IPS-20b (cell line): ENCODE measurements around the gene UAP1.
"Not testable (repeated sequence)": the region's sequence is repeated elsewhere in the genome, so short reads cannot be mapped to it uniquely, and the experiment has no call there.

Experiments
- H3K27ac ChIP-seq: one replicate; pipeline ENCODE4 v1.5.1; 2013; ENCODE audit warnings: low read length
- H3K27me3 ChIP-seq: 2 replicates; pipeline ENCODE4 v1.6.1; 2013; ENCODE audit warnings: mild to moderate bottlenecking, low read length, inconsistent platforms; ENCODE audit not compliant: insufficient read depth
- H3K36me3 ChIP-seq: 2 replicates; pipeline ENCODE4 v1.6.1; 2013; ENCODE audit warnings: low read depth, mild to moderate bottlenecking, inconsistent platforms, low read length, moderate library complexity; ENCODE audit not compliant: insufficient read depth
- H3K4me1 ChIP-seq: 2 replicates; pipeline ENCODE4 v1.6.1; 2013; ENCODE audit warnings: mild to moderate bottlenecking, control low read depth, inconsistent platforms, low read length, moderate library complexity; ENCODE audit not compliant: insufficient read depth
- H3K4me3 ChIP-seq: 2 replicates; pipeline ENCODE4 v1.5.1; 2013; ENCODE audit warnings: mild to moderate bottlenecking, low read length, inconsistent platforms
- H3K9ac ChIP-seq: 2 replicates; pipeline ENCODE4 v1.6.1; 2013; ENCODE audit warnings: low read depth, mild to moderate bottlenecking, inconsistent platforms, low read length, moderate library complexity
- H3K9me3 ChIP-seq: 2 replicates; pipeline ENCODE4 v1.6.1; 2013; ENCODE audit warnings: mild to moderate bottlenecking, low read depth, low read length, inconsistent platforms; ENCODE audit not compliant: insufficient read depth

UAP1 gene

DNA sequence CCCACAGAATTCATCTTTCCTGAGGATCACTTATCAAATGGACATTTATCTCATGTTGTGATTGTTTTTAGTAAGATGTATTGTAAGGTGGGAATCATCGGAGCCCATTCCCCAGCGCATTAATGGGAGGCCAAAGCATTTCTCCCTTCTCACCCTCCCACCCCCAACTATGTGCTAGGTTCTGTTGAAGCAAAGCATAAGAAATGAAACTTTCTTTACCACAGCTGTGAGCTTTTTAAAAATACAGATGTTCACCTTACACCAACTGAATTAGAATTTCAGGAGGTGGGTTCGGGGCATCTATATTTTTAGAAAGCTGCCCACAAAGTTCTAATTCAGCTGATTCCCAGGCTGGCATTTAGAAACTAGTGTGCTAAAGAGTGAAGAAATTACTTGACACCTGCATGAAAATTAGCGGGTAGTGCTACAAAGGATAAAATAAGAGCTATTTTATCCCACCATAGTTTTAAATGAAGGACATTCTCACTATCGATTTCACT, 26.3 kb downstream of the UAP1 start:
- Histone ChIP-seq H3K9me3 (no peaks in the 10 kb centered on the region), H3K4me3 (no peak overlapping the region), H3K27ac (no peak overlapping the region), H3K27me3 (no peaks in the 10 kb centered on the region), H3K36me3 (peaks cover 27% of the 10 kb centered on the region), H3K9ac (no peak overlapping the region), H3K4me1 (no peaks in the 10 kb centered on the region)

DNA sequence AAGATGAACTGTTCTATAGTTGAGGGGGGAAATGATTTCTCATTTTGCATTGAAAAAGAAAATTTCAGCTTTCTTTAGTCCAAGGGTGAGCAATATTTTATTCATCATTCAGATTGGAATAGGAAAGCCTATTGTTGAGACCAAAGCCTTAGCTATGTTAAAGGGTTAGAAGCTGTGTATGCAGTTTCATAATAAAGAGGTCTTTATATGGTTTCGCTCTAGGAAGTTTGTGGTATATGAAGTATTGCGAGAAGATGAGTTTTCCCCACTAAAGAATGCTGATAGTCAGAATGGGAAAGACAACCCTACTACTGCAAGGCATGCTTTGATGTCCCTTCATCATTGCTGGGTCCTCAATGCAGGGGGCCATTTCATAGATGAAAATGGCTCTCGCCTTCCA, 28.6 kb downstream of the UAP1 start:
- no peak overlapping the region for H3K9ac ChIP-seq
- H3K4me1 ChIP-seq: no peaks in the 10 kb centered on the region
- no peaks in the 10 kb centered on the region for H3K9me3 ChIP-seq
- H3K36me3 ChIP-seq: peaks cover 30% of the 10 kb centered on the region
- no peak overlapping the region for H3K4me3 ChIP-seq
- no peak overlapping the region for H3K27ac ChIP-seq
- no peaks in the 10 kb centered on the region for H3K27me3 ChIP-seq

DNA sequence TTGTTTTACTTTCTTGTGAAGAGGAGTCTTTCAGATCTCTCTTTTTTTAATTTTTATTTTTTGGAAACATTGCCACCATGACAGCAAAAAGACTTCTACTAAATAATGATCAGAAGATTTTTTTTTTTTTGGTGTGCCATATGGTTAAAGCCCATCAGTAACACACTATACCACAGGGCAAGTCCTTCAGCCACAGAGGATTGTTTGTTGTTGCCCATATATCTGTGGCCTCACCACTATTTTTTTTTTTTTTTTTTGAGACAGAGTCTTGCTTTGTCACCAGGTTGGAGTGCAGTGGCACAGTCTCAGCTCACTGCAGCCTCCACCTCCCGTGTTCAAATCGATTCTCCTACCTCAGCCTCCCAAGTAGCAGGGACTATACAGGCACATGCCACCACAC, 29.2 kb downstream of the UAP1 start:
- no peaks in the 10 kb centered on the region for H3K9me3 ChIP-seq
- no peak overlapping the region for H3K27ac ChIP-seq
- peaks cover 30% of the 10 kb centered on the region for H3K36me3 ChIP-seq
- no peak overlapping the region for H3K4me3 ChIP-seq
- no peaks in the 10 kb centered on the region for H3K27me3 ChIP-seq
- no peak overlapping the region for H3K9ac ChIP-seq
- no peaks in the 10 kb centered on the region for H3K4me1 ChIP-seq

DNA sequence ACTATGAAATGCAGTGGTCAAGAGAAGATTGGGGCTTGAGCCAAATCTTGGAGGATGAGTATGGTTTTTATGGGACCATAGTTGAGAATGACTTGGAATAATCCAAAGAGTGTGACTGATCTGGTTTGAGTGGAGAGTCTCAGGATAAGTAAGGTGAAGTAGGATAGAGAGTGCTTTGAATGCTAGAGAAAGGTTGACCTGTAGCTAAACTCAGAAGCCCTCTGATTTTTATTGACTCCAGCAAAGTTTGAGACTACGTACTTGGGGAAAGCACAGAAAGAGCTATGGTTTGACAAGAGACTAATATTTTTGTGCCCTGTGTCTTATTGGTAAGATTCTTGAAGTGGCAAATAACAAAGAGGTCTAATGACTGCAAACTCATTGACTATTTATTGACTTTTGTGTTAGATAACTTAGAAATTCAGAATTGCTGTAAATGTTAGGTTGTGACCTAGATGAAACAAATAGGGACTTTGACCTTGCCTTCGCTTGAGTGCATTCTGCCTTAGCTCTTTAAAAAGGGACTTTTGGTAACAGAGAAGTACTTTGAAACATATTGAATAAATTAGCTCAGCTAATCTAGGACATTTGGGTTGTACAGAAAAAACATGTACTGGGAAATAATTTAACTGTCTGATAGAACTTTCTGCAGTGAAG, 35.1 kb downstream of the UAP1 start:
- no peak overlapping the region for H3K4me3 ChIP-seq
- H3K27ac ChIP-seq: no peak overlapping the region
- H3K27me3 ChIP-seq: no peaks in the 10 kb centered on the region
- H3K36me3 ChIP-seq: peaks cover 26% of the 10 kb centered on the region; the same call in 1 of the 2 replicates
- no peak overlapping the region for H3K9ac ChIP-seq
- no peaks in the 10 kb centered on the region for H3K4me1 ChIP-seq
- H3K9me3 ChIP-seq: no peaks in the 10 kb centered on the region

DNA sequence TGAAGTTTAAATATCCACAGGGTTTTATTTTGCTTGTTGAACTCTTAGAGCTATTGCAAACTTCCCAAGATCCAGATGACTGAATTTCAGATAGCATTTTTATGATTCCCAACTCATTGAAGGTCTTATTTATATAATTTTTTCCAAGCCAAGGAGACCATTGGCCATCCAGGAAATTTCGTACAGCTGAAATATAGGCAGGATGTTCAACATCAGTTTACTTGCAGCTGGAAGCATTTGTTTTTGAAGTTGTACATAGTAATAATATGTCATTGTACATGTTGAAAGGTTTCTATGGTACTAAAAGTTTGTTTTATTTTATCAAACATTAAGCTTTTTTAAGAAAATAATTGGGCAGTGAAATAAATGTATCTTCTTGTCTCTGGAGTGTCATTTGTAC, 37.9 kb downstream of the UAP1 start:
- Histone ChIP-seq H3K36me3 (peaks cover 18% of the 10 kb centered on the region; the same call in 1 of the 2 replicates), H3K27ac (no peak overlapping the region), H3K4me1 (no peaks in the 10 kb centered on the region), H3K9ac (no peak overlapping the region), H3K4me3 (no peak overlapping the region), H3K9me3 (no peaks in the 10 kb centered on the region), H3K27me3 (no peaks in the 10 kb centered on the region)

DNA sequence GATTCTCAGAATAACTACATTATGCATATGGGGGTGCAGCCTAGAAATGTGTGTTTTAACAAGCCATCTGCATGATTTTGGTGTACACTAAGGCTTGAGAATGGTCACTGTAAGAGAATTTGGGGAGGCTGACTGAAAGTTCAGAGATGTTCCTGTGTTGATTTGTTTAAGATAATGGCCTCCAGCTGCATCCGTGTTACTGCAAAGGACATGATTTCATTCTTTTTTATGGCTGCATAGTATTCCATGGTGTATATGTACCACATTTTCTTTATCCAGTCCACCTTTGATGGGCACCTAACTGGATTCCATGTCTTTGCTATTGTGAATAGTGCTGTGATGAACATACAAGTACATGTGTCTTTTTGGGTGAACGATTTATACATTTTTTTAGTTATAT, 41.6 kb downstream of the UAP1 start:
- not testable (repeated sequence) for H3K4me3 ChIP-seq, H3K27me3 ChIP-seq, H3K9me3 ChIP-seq, H3K9ac ChIP-seq, H3K27ac ChIP-seq, H3K4me1 ChIP-seq
- H3K36me3 ChIP-seq: peaks cover 13% of the 10 kb centered on the region; the same call in 1 of the 2 replicates

DNA sequence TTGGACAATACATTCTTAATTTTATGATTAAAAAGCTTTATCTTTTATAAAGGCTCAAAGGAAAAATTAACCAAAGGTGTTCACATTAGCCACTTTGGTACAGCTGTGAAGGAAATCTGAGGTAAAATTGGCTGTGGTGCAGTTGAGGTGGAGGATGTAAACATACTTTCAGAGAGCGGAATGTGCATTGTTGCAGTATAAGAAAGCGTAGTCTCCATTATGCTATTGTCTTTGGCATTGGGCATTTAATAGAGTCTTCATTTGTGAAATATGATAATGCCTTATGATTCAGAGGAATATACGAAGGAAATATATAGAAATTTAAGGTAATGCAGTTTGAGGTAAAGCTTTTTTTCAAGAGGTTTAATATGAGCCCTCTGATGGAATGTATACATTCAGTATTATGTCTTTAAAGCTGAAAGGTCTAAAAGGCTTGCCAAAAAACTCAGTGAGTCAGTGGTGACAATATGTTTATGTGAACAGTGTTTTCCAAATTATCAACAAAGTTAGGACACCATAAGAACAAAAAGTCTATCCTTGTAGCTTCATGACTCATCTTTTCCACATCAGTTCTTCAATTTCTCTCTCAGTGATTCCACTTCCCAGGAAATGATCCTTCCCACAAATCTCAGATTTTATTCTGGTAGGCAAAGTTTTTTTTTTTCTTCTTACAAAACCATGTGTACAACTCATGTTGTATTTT, 43.9 kb downstream of the UAP1 start:
- Histone ChIP-seq H3K27me3 (no peaks in the 10 kb centered on the region), H3K4me3 (no peak overlapping the region), H3K36me3 (peaks cover 5% of the 10 kb centered on the region; the same call in 1 of the 2 replicates), H3K9me3 (no peaks in the 10 kb centered on the region), H3K27ac (no peak overlapping the region), H3K4me1 (no peaks in the 10 kb centered on the region), H3K9ac (no peak overlapping the region)

DNA sequence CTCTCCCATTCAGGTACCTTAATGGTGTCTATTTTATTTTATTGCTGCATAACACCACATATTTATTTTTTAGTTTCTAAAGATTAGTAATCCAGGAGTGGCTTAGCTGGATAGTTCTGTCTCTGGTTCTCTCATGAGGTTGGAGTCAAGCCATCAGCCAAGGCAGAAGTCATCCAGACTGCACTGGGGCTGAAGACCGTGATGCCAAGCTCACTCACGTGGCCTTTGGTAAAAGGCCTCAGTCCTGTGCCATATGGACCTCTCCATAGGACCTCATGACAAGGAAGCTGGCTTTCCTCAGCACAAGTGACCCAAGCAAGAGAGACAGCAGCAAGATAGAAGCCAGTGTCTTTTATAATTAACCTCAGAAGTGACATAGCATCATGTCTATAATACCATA, 47.8 kb downstream of the UAP1 start:
- H3K4me3 ChIP-seq: no peak overlapping the region
- H3K9ac ChIP-seq: no peak overlapping the region
- no peaks in the 10 kb centered on the region for H3K36me3 ChIP-seq
- H3K9me3 ChIP-seq: no peaks in the 10 kb centered on the region
- no peaks in the 10 kb centered on the region for H3K4me1 ChIP-seq
- no peaks in the 10 kb centered on the region for H3K27me3 ChIP-seq
- H3K27ac ChIP-seq: no peak overlapping the region

DNA sequence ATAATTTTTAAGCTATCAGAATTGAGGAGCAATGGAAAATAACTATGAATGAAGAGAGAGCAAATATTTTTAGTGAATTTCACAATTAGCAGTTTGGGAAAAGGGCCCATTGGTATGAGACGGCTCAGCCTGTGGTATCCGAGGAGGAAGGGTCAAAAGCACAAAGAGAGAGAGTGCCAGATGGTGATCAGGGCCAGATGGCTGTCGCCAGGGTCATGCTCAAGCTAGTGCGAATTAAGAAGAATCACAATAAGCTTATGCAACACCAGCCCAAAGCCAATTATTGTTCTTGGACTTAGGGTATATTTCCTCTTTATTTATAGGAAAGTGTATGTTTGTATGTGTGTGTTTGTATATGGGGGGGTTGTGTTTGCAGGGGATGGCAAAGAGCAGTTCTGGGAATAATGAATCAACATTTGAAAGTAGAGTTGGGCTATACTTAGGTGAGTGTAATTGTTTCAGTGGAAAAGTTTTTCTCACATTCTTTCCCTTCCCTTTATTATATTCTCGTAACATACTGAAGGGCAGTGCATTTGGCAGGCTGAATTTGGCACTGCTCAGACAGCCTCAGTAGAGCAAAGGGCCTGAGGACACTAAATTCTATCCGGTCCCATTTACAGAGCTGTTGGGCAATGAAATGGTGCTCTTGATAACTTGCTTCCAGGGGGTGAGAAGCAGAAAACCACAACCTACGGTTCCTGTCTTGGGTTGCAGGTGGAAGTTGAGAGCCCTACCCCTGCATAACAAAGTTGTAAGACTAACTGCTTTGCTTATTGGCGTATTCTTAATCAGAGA, 51.3 kb downstream of the UAP1 start:
- Histone ChIP-seq H3K9ac (no peak overlapping the region), H3K9me3 (peaks cover 9% of the 10 kb centered on the region), H3K27ac (no peak overlapping the region)

DNA sequence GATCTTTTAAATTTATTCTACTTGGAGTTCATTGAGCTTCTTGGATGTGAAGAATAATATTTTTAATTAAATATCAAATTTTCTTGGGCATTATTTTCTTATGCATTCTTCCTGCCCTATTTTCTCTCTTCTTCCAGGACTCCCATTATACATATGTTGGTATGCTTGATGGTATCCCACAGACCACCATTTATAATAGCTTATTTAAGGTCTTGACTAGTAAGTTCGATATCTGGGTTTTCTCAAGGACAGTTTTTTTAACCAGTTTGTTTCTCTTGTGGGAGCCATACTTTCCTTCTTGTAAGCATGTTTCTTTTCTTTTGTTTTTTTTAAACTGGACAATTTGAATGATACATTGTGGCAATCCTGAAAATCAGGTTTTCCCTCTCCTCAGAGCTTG, 55.3 kb downstream of the UAP1 start:
- Histone ChIP-seq H3K27me3 (no peaks in the 10 kb centered on the region), H3K4me3 (no peak overlapping the region), H3K4me1 (no peaks in the 10 kb centered on the region), H3K9me3 (peaks cover 10% of the 10 kb centered on the region), H3K36me3 (no peaks in the 10 kb centered on the region), H3K27ac (no peak overlapping the region), H3K9ac (no peak overlapping the region)

More for the DNA sequence above, 51.3 kb downstream of the UAP1 start:
- Histone ChIP-seq H3K36me3 (no peaks in the 10 kb centered on the region), H3K27me3 (no peaks in the 10 kb centered on the region), H3K4me1 (no peaks in the 10 kb centered on the region), H3K4me3 (no peak overlapping the region)

DNA sequence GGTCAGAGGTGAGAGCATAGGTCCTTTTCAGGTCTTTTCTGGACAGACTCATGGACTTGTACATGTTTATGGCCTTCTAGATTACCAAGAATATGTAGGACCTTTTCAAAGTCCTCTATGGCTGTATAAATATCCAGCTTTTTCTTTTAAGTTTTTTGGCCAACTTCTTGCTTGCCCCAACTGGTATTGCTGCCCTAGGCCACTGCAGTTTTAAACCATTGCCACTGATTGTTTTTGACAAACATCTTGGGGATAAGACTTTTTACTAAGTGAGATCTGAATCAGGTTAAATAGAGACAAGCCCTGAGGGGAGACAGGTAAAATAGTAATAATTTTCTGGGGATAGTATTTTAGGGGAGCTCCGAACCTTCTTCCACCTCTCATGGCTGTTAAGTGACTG, 56.0 kb downstream of the UAP1 start:
- peaks cover 10% of the 10 kb centered on the region for H3K9me3 ChIP-seq
- H3K9ac ChIP-seq: no peak overlapping the region
- H3K4me3 ChIP-seq: no peak overlapping the region
- H3K36me3 ChIP-seq: no peaks in the 10 kb centered on the region
- H3K27ac ChIP-seq: no peak overlapping the region
- H3K27me3 ChIP-seq: no peaks in the 10 kb centered on the region
- no peaks in the 10 kb centered on the region for H3K4me1 ChIP-seq
